Aorta (tissue), 5 donors: Measurements from ENCODE around the gene GALNT13. TPM values are rescaled to one million over a fixed set of nuclear protein-coding genes. Genes with fewer than 3 reads are reported as not detected.

ENCODE experiments used
- ATAC-seq: fragments of 200-7000 bp; cut with Tn5 transposase; one replicate; pipeline ENCODE4 v1.9.1; 2022; ENCODE audit warnings: moderate library complexity; ENCODE audit not compliant: low FRiP score
- DNase-seq, 2 donors: peaks; one replicate each; pipeline ENCODE4 v3.0.0-alpha.2; 2020
- H3K27ac ChIP-seq, 2 donors: one replicate each; pipeline ENCODE4 v1.5.1; 2013; ENCODE audit warnings: low read length in 2 of 2, mild to moderate bottlenecking in 2 of 2, moderate library complexity in 2 of 2, control low read depth in 1 of 2, inconsistent platforms in 1 of 2, low read depth in 1 of 2
- H3K27me3 ChIP-seq, 2 donors: one replicate each; pipeline ENCODE4 v1.6.1; 2013; ENCODE audit warnings: control low read depth in 1 of 2, low read length in 1 of 2, mild to moderate bottlenecking in 1 of 2, moderate library complexity in 1 of 2; ENCODE audit not compliant: insufficient read depth in 2 of 2, control insufficient read depth in 1 of 2
- H3K36me3 ChIP-seq, 2 donors: one replicate each; pipeline ENCODE4 v1.6.1; 2013; ENCODE audit warnings: control low read depth in 1 of 2, low read length in 1 of 2, mild to moderate bottlenecking in 1 of 2; ENCODE audit not compliant: insufficient read depth in 2 of 2, control insufficient read depth in 1 of 2
- H3K4me1 ChIP-seq, 2 donors: one replicate each; pipeline ENCODE4 v1.6.1; 2013; ENCODE audit warnings: low read length in 2 of 2, control low read depth in 1 of 2, mild to moderate bottlenecking in 1 of 2, moderate library complexity in 1 of 2; ENCODE audit not compliant: insufficient read depth in 2 of 2, control insufficient read depth in 1 of 2
- H3K4me3 ChIP-seq, 2 donors: one replicate each; pipeline ENCODE4 v1.5.1; 2013; ENCODE audit warnings: low read length in 2 of 2, control low read depth in 1 of 2, mild to moderate bottlenecking in 1 of 2
- H3K9me3 ChIP-seq: one replicate; pipeline ENCODE4 v1.6.1; 2013; ENCODE audit warnings: mild to moderate bottlenecking, low read length; ENCODE audit not compliant: control insufficient read depth
- WGBS, 2 donors: extraction: QIAGEN DNeasy Blood & Tissue Kit; methylation state at CpG; one replicate each; pipeline ENCODE4 v1.1.7; 2013; 5-methylcytosine and 5-hydroxymethylcytosine counted together
- intact Hi-C, 2 donors: fragments of 100-400 bp; cut with DNase I; formaldehyde crosslinking; loops; one replicate each; pipeline versions ENCODE4 v1.14.2 to v1.15.0; 2022
- long read RNA-seq, 2 donors: library from polyadenylated mRNA; unstranded; transcript quantifications; one replicate each; pipeline ENCODE4 v2.0.0, GENCODE V29; 2020 to 2021
- polyA plus RNA-seq, 2 donors: library from polyadenylated mRNA; stranded (reverse); fragments of 200-250 nt; gene quantifications; one replicate each; pipeline ENCODE4 v1.2.3, GENCODE V29; 2013
- total RNA-seq, 2 donors: library from RNA; stranded (reverse); fragmentation: NEBNext Ultra II Directional; extraction: Animal tissue kit (Norgen Biotek cat#: 25700); gene quantifications; one replicate each; pipeline ENCODE4 v1.2.1, GENCODE V29; 2021
- donor health status: healthy with polysubstance abuse.
- donor health status: Bipolar disorder and iron deficiency.
- donor health status: DM: no; HTN: no; CAD: no.
- donor health status: DM: no; HTN: no; CAD: no.
- donor health status: DM: yes; HTN: yes; CAD: no.

GALNT13 gene
- total RNA-seq, result 1 to 10 TPM in 1 of 2 donors, under 1 TPM in 1; 0.78 to 4.9 TPM
- polyA plus RNA-seq, result 1 to 10 TPM in 1 of 2 donors, under 1 TPM in 1; 0.74 to 1.8 TPM
- long read RNA-seq, donor 1, partial matches to known transcripts, result 0 of 3 reads
- long read RNA-seq, donor 1, other reads (novel, unspliced or antisense), result 3 of 3 reads
- long read RNA-seq, donor 2, result 0 reads

GRCh38 chr2:153871231-153872221 is at the start of gene GALNT13:
Gene GALNT13, plus strand, starts transcription at chr2:153871922.
- Histone ChIP-seq H3K9me3 (no peaks in the 10 kb centered on the region), H3K36me3 (no peaks in the 10 kb centered on the region), H3K4me3 (peak within 1 kb of the TSS in 1 of 2 donors; percentile 11), H3K27me3 (no peaks in the 10 kb centered on the region), H3K4me1 (no peaks in the 10 kb centered on the region), H3K27ac (no peak within 1 kb of the TSS)
- WGBS, 2 donors, result 1 to 4% methylated on average over 52 to 93 of the region's 93 CpGs
- ATAC-seq, result peak; percentile 78
- DNase-seq, result peak; percentile 56 to 78
- intact Hi-C loops, result no loop called here

- no peaks in the 10 kb centered on the region for H3K4me1 ChIP-seq
- no peak overlapping the region for H3K27ac ChIP-seq
- WGBS, 2 donors, result 50 to 61% methylated on average over 1 of the region's 1 CpG
- ATAC-seq (no peak), DNase-seq (no peak)
- peaks cover 1% of the 10 kb centered on the region for H3K9me3 ChIP-seq
- no peaks in the 10 kb centered on the region for H3K36me3 ChIP-seq
- no peaks in the 10 kb centered on the region for H3K27me3 ChIP-seq
- intact Hi-C loops, result no loop called here
- H3K4me3 ChIP-seq, result no peak overlapping the region
Measured at GRCh38 chr2:153823880-153824279, 47.8 kb upstream of the GALNT13 start.

- H3K4me3 ChIP-seq, result no peak overlapping the region
- 74% methylated on average over 6 of the region's 6 CpGs for WGBS, 2 donors
- ATAC-seq (no peak), DNase-seq (no peak)
- H3K27me3 ChIP-seq, result no peaks in the 10 kb centered on the region
- no peaks in the 10 kb centered on the region for H3K4me1 ChIP-seq
- no peak overlapping the region for H3K27ac ChIP-seq
- no peaks in the 10 kb centered on the region for H3K9me3 ChIP-seq
- H3K36me3 ChIP-seq, result no peaks in the 10 kb centered on the region
- intact Hi-C loops, result no loop called here
Measured at GRCh38 chr2:153828335-153828734, 43.4 kb upstream of the GALNT13 start.

- WGBS, 2 donors, result 80 to 85% methylated on average over 2 of the region's 2 CpGs
- no peak for ATAC-seq
Measured at GRCh38 chr2:153834662-153835061, 37.1 kb upstream of the GALNT13 start.

GRCh38 chr2:153858250-153858649 is 13.5 kb upstream of the GALNT13 start:
- DNase-seq (no peak), ATAC-seq (no peak)
- Histone ChIP-seq H3K36me3 (no peaks in the 10 kb centered on the region), H3K9me3 (no peaks in the 10 kb centered on the region), H3K4me3 (no peak overlapping the region), H3K27ac (no peak overlapping the region), H3K27me3 (no peaks in the 10 kb centered on the region), H3K4me1 (no peaks in the 10 kb centered on the region)
- 85 to 96% methylated on average over 1 of the region's 1 CpG for WGBS, 2 donors
- intact Hi-C loops, result no loop called here

More at GRCh38 chr2:153834662-153835061, 37.1 kb upstream of the GALNT13 start:
- H3K27ac ChIP-seq, result no peak overlapping the region
- no peaks in the 10 kb centered on the region for H3K9me3 ChIP-seq
- no peak for DNase-seq
- H3K4me3 ChIP-seq, result no peak overlapping the region
- intact Hi-C loops, result no loop called here
- H3K36me3 ChIP-seq, result no peaks in the 10 kb centered on the region
- no peaks in the 10 kb centered on the region for H3K4me1 ChIP-seq
- H3K27me3 ChIP-seq, result no peaks in the 10 kb centered on the region

GRCh38 chr2:153864022-153864421 is 7.7 kb upstream of the GALNT13 start:
- DNase-seq, result no peak
- no peaks in the 10 kb centered on the region for H3K9me3 ChIP-seq
- ATAC-seq, result no peak
- WGBS, 2 donors, result 9 to 13% methylated on average over 2 of the region's 2 CpGs
- no peak overlapping the region for H3K27ac ChIP-seq
- H3K4me1 ChIP-seq, result no peaks in the 10 kb centered on the region
- H3K36me3 ChIP-seq, result no peaks in the 10 kb centered on the region
- H3K27me3 ChIP-seq, result no peaks in the 10 kb centered on the region
- no peak overlapping the region for H3K4me3 ChIP-seq
- intact Hi-C loops, result no loop called here

GRCh38 chr2:153866595-153866994 is 5.1 kb upstream of the GALNT13 start:
- no peaks in the 10 kb centered on the region for H3K4me1 ChIP-seq
- no peak overlapping the region for H3K4me3 ChIP-seq
- intact Hi-C loops, result no loop called here
- no peaks in the 10 kb centered on the region for H3K36me3 ChIP-seq
- H3K9me3 ChIP-seq, result no peaks in the 10 kb centered on the region
- no peak for DNase-seq
- no peaks in the 10 kb centered on the region for H3K27me3 ChIP-seq
- no peak overlapping the region for H3K27ac ChIP-seq
- ATAC-seq, result no peak

- intact Hi-C loops, result no loop called here
- no peaks in the 10 kb centered on the region for H3K27me3 ChIP-seq
Measured at GRCh38 chr2:153870308-153870707, 1.4 kb upstream of the GALNT13 start.

More at GRCh38 chr2:153870308-153870707, 1.4 kb upstream of the GALNT13 start:
- 61 to 71% methylated on average over 3 of the region's 3 CpGs for WGBS, 2 donors
- Histone ChIP-seq H3K4me1 (no peaks in the 10 kb centered on the region), H3K36me3 (no peaks in the 10 kb centered on the region), H3K27ac (no peak overlapping the region), H3K4me3 (no peak overlapping the region), H3K9me3 (no peaks in the 10 kb centered on the region)
- ATAC-seq (no peak), DNase-seq (no peak)
